C4-2B (cell line): ENCODE measurements around the gene INPP5K.

Experiments used
- H3K27ac ChIP-seq: fragments of 450-650 bp; 2 replicates; pipeline ENCODE4 v1.5.1; 2017
- CTCF ChIP-seq: fragments of 450-650 bp; conservative IDR thresholded peaks from 2 replicates; pipeline ENCODE4 v1.5.1; 2017; ENCODE audit warnings: mild to moderate bottlenecking
- ZFX ChIP-seq: fragments of 450-650 bp; IDR thresholded peaks from 2 replicates; pipeline ENCODE4 v1.6.1; 2017

The INPP5K gene

GRCh38 chr17:1492249-1493206 is 23.9 kb downstream of the INPP5K start, which contains the start of gene MYO1C:
Gene MYO1C (minus strand): TSS chr17:1492686. CDS start chr17:1492487, 199 bp downstream.
- H3K27ac ChIP-seq, result peak within 1 kb of the TSS; percentile 88
- TF ChIP-seq CTCF, result no peak
- TF ChIP-seq ZFX, result no peak

GRCh38 chr17:1491443-1492248 is 24.8 kb downstream of the INPP5K start:
- peak overlapping the region; percentile 88 for H3K27ac ChIP-seq
- no peak for TF ChIP-seq CTCF
- peak; percentile 32; the same call in 1 of the 2 replicates for TF ChIP-seq ZFX

GRCh38 chr17:1490643-1491442 is 25.6 kb downstream of the INPP5K start:
- TF ChIP-seq CTCF (no peak), ZFX (no peak)
- H3K27ac ChIP-seq, result peak overlapping the region; percentile 88

- TF ChIP-seq CTCF (no peak), ZFX (no peak)
- H3K27ac ChIP-seq, result no peak overlapping the region
Measured at GRCh38 chr17:1488826-1489270, 27.6 kb downstream of the INPP5K start.

GRCh38 chr17:1487939-1488825 is 28.2 kb downstream of the INPP5K start:
- H3K27ac ChIP-seq, result no peak overlapping the region
- no peak for TF ChIP-seq CTCF
- no peak for TF ChIP-seq ZFX
